GM21360 (cell line): ENCODE results near the gene DNAJC25.
"Not testable (repeated sequence)": the region's sequence is repeated elsewhere in the genome, so short reads cannot be mapped to it uniquely, and the experiment has no call there.

Experiments used
- ATAC-seq: cut with Tn5 transposase; IDR thresholded peaks from one replicate; pipeline ENCODE4 v1.9.1; 2021; ENCODE audit warnings: mild to moderate bottlenecking, moderate library complexity; ENCODE audit not compliant: unreplicated experiment

Gene DNAJC25

GRCh38 chr9:111631214-111631971, at the start of gene DNAJC25:
Gene DNAJC25, plus strand, starts transcription at chr9:111631334. Its CDS starts 74 bp downstream, at chr9:111631408.
- peak; percentile 97 for ATAC-seq

- no peak for ATAC-seq
Observed at GRCh38 chr9:111582888-111583287, 48.2 kb upstream of the DNAJC25 start.

GRCh38 chr9:111586378-111586777, 44.8 kb upstream of the DNAJC25 start:
- no peak for ATAC-seq

GRCh38 chr9:111588846-111589245, 42.3 kb upstream of the DNAJC25 start:
- no peak for ATAC-seq

GRCh38 chr9:111597852-111598732, 33.0 kb upstream of the DNAJC25 start:
- no peak for ATAC-seq

GRCh38 chr9:111598733-111599091, 32.4 kb upstream of the DNAJC25 start:
- ATAC-seq, result no peak

GRCh38 chr9:111599092-111599954, 31.8 kb upstream of the DNAJC25 start, which contains the start of gene PTGR1:
Gene PTGR1, minus strand, starts transcription at chr9:111599647. Its CDS starts 2,225 bp downstream, at chr9:111597422.
- no peak for ATAC-seq

- ATAC-seq, result no peak
Observed at GRCh38 chr9:111599955-111600343, 31.2 kb upstream of the DNAJC25 start.

GRCh38 chr9:111601237-111602018, 29.7 kb upstream of the DNAJC25 start:
- ATAC-seq, result no peak

GRCh38 chr9:111603041-111603440, 28.1 kb upstream of the DNAJC25 start:
- no peak for ATAC-seq

- ATAC-seq, result no peak
Observed at GRCh38 chr9:111604054-111604615, 27.0 kb upstream of the DNAJC25 start.

- no peak for ATAC-seq
Observed at GRCh38 chr9:111605041-111605559, 26.0 kb upstream of the DNAJC25 start.

GRCh38 chr9:111610149-111610548, 21.0 kb upstream of the DNAJC25 start:
- ATAC-seq, result no peak

GRCh38 chr9:111610845-111611244, 20.3 kb upstream of the DNAJC25 start:
- ATAC-seq, result no peak

GRCh38 chr9:111613436-111614040, 17.6 kb upstream of the DNAJC25 start:
- ATAC-seq, result no peak

GRCh38 chr9:111615928-111616327, 15.2 kb upstream of the DNAJC25 start:
- no peak for ATAC-seq

GRCh38 chr9:111617349-111617748, 13.8 kb upstream of the DNAJC25 start:
- not testable (repeated sequence) for ATAC-seq

- ATAC-seq, result no peak
Observed at GRCh38 chr9:111621895-111622480, 9.1 kb upstream of the DNAJC25 start.

GRCh38 chr9:111622626-111623025, 8.5 kb upstream of the DNAJC25 start:
- no peak for ATAC-seq
